HUES48 (cell line): ENCODE measurements around the gene ZNRF1.

Source experiments
- H3K27ac ChIP-seq: one replicate; pipeline ENCODE4 v1.7.0; 2013; ENCODE audit warnings: low read depth, low read length, inconsistent platforms
- H3K27me3 ChIP-seq: 2 replicates; pipeline ENCODE4 v1.6.1; 2013; ENCODE audit warnings: mild to moderate bottlenecking, low read length; ENCODE audit not compliant: control insufficient read depth, insufficient read depth
- H3K36me3 ChIP-seq: 2 replicates; pipeline ENCODE4 v1.6.1; 2013; ENCODE audit warnings: low read length; ENCODE audit not compliant: control insufficient read depth, insufficient read depth
- H3K4me1 ChIP-seq: 2 replicates; pipeline ENCODE4 v1.6.1; 2013; ENCODE audit warnings: mild to moderate bottlenecking, low read length; ENCODE audit not compliant: control insufficient read depth, insufficient read depth
- H3K4me3 ChIP-seq: 2 replicates; pipeline ENCODE4 v1.5.1; 2013; ENCODE audit warnings: mild to moderate bottlenecking, low read depth, low read length
- H3K9ac ChIP-seq: 2 replicates; pipeline ENCODE4 v1.6.1; 2013; ENCODE audit warnings: mild to moderate bottlenecking, low read depth, low read length, moderate library complexity
- H3K9me3 ChIP-seq: 2 replicates; pipeline ENCODE4 v1.6.1; 2013; ENCODE audit warnings: low read length; ENCODE audit not compliant: control insufficient read depth, insufficient read depth

Gene ZNRF1

DNA sequence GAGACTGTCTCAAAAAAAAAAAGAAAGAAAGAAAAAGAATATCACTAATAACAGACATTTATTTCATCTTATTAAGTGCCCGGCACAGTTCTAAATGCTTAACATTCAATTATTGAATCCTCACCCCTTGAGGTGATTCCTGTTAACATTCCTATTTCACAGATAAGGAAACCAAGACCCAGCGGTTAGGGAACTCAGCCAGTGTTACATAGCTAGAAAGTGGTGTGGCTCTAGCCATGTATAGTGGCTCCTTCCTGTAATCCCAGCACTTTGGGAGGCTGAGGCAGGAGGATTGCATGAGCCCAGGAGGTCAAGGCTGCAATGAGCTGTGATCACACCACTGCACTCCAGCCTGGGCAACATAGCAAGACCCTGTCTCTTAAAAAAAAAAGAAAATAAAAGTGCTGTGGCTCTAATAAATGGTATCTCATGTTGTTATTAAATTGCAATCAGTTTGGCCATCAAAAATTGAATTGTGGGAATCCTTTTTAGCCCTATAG lies 28.1 kb downstream of the ZNRF1 start:
- Histone ChIP-seq H3K36me3 (no peaks in the 10 kb centered on the region), H3K9ac (no peak overlapping the region), H3K9me3 (no peaks in the 10 kb centered on the region), H3K27ac (no peak overlapping the region), H3K27me3 (no peaks in the 10 kb centered on the region), H3K4me1 (peaks cover 4% of the 10 kb centered on the region; the same call in 1 of the 2 replicates), H3K4me3 (no peak overlapping the region)

DNA sequence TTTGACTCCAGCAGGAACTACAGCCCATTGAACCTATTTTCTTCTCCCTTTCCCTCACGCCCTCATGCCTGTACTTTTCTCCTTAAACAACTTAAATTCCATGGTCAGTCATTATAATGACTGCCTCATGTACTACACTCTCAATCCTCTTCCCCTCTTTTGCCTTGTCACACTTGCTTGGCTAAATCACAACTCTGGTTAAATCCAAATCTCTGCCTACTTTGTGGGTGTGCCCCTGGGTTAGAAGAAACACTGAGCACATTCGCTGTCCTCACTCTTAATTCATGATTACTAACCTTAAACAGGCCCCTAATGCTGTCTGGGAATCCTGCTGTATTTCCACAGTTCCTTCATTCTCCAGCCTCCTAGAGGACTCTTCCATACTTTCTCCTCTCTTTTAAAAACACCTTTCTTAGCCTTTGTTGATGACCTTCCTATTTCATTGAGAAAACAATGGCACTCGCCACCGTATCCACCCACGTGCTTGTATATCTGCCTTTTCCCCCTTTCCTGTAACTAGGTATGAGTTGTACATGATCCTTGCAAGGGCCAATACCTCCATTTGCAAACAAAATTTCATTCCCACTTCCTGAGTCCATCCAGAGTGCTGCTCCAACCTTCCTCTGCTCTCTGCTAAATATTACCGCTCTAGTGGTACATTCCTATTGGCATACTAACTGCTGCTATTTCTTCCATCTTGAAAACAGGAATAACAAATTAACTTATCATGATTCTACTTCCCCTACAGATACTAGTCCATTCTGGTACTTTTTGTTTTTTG lies 28.9 kb downstream of the ZNRF1 start:
- H3K27me3 ChIP-seq, result no peaks in the 10 kb centered on the region
- H3K36me3 ChIP-seq, result no peaks in the 10 kb centered on the region
- H3K27ac ChIP-seq, result no peak overlapping the region
- H3K4me1 ChIP-seq, result peaks cover 4% of the 10 kb centered on the region; the same call in 1 of the 2 replicates
- H3K9ac ChIP-seq, result no peak overlapping the region
- no peak overlapping the region for H3K4me3 ChIP-seq
- no peaks in the 10 kb centered on the region for H3K9me3 ChIP-seq

DNA sequence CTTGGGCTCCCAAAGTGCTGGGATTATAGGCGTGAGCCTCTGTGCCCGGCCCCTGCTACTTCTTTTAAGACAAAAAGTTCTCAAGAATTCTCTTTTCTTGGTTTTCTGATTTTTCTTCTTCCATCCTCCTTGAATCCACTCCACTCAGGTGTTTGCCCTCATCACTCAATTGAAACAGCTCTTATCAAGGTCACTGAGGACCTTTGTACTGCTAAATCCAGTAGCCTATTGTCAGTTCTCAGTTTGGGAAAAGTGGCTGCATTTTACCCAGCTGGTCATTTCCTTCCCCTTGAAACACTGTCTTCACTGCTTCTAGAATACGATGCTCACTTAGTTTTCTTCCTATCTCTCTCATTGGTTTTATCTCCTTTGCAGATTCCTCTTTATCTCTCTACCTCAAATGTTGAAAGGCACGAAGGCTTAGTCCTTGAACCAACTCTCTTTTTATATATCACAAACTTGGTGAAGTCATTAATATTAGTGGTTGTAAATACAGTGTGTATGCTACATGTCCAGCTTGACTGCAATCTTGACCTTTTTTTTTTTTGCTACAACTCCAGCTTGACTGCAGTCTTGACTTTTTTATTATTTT lies 29.8 kb downstream of the ZNRF1 start:
- peaks cover 4% of the 10 kb centered on the region; the same call in 1 of the 2 replicates for H3K4me1 ChIP-seq
- no peak overlapping the region for H3K27ac ChIP-seq
- no peak overlapping the region for H3K4me3 ChIP-seq
- H3K27me3 ChIP-seq, result no peaks in the 10 kb centered on the region
- no peaks in the 10 kb centered on the region for H3K36me3 ChIP-seq
- H3K9me3 ChIP-seq, result no peaks in the 10 kb centered on the region
- no peak overlapping the region for H3K9ac ChIP-seq

DNA sequence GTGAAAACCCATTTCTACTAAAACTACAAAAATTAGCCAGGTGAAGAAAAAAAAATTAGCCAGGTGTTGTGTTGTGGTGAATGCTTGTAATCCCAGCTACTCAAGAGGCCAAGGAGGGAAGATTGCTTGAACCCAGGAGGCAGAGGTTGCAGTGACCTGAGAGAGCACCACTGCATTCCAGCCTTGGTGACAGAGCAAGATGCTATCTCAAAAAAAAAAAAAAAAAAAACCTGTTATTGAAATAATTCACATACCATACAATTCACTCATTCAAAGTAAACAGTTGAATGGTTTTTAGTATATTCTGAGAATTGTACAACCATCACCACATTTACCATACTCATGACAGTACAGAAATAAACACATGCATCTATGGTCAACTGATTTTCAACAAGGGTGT lies 31.0 kb downstream of the ZNRF1 start:
- Histone ChIP-seq H3K4me3 (no peak overlapping the region), H3K27ac (no peak overlapping the region), H3K27me3 (no peaks in the 10 kb centered on the region), H3K9ac (no peak overlapping the region), H3K9me3 (no peaks in the 10 kb centered on the region), H3K36me3 (no peaks in the 10 kb centered on the region), H3K4me1 (no peaks in the 10 kb centered on the region)

DNA sequence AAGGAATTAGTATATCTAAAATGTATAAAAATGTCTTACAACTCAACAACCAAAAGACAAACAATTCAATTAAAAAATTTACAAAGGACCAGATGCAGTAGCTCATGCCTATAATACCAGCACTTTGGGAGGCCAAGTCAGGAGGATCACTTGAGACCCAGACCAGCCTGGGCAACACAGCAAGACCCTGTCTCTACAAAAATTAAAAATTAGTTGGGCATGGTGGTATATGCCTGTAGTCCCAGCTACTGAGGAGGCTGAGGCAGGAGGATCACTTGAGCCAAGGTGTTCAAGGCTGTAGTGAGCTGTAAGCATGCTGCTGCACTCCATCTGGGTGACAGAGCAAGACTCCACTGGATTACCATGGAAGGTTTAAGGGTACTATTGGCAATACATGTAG lies 33.8 kb downstream of the ZNRF1 start:
- Histone ChIP-seq H3K27me3 (no peaks in the 10 kb centered on the region), H3K4me1 (no peaks in the 10 kb centered on the region), H3K9ac (no peak overlapping the region), H3K4me3 (no peak overlapping the region), H3K36me3 (no peaks in the 10 kb centered on the region), H3K9me3 (no peaks in the 10 kb centered on the region), H3K27ac (no peak overlapping the region)

DNA sequence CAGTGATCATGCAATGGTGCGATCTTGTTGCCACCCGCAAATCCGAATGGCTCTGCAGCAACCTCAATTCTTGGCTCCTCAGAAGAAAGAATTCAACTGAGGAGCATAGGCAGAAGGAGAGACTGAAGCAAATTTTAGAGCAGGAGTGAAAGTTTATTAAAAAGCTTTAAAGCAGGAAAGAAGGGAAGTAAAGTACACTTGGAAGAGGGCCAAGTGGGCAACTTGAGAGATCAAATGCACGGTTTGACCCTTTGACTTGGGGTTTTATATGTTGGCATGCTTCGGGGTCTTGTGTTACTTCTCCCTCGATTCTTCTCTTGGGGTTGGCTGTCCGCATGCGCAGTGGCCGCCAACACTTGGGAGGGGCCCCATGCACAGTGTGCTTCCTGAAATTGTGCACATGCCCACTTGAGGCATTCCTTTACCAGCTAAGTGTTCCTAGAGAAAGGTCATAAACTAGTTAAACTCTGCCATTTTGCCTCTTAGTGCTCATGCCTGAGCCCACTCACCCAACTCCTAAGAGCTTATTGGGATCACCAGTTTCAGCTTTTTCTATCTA lies 36.7 kb downstream of the ZNRF1 start:
- no peak overlapping the region for H3K9ac ChIP-seq
- H3K36me3 ChIP-seq, result no peaks in the 10 kb centered on the region
- H3K9me3 ChIP-seq, result no peaks in the 10 kb centered on the region
- no peak overlapping the region for H3K27ac ChIP-seq
- H3K27me3 ChIP-seq, result no peaks in the 10 kb centered on the region
- 0 out of 2 replicates have a peak, but pooled peaks cover 6% of the 10 kb centered on the region for H3K4me1 ChIP-seq
- H3K4me3 ChIP-seq, result no peak overlapping the region

DNA sequence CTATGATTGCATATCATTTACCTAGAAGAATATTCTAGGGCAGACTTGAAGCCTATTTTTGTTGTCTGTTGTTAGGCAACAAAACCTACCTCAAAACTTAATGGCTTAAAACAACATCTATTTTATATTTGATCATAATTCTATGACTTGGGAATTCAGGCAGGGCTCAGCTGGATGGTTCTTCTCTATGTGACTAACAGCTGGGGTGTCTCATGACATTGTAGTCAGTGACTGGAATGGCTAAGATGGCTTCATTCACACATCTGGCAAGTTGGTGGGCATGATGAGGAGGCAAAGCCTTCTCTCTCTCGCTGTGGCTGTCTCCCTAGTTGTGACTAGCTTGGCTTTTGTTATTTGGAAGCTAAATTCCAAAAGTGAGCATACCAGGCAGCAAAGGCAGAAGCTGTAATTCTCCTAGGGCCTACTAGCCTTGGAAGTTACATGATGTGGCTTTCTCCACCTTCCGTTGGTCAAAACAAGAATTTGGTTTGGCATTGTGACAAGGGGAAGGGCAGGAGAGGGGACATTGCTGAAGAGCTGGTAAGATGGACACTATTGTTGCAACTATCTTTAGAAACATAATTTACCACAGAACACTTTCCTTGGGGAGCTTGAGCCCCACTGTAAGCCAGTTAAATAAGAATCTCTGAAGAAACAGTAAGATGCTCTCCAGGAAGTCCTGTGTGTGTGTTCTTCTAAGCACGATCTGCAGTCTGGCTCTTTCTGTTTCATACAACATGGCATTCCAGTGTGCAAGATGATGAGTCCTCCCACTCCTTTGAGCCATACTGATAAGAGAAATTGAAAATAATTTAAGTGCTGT lies 39.4 kb downstream of the ZNRF1 start:
- Histone ChIP-seq H3K9ac (no peak overlapping the region), H3K27ac (no peak overlapping the region), H3K36me3 (no peaks in the 10 kb centered on the region), H3K27me3 (no peaks in the 10 kb centered on the region), H3K4me3 (no peak overlapping the region), H3K9me3 (no peaks in the 10 kb centered on the region), H3K4me1 (0 out of 2 replicates have a peak, but pooled peaks cover 6% of the 10 kb centered on the region)

DNA sequence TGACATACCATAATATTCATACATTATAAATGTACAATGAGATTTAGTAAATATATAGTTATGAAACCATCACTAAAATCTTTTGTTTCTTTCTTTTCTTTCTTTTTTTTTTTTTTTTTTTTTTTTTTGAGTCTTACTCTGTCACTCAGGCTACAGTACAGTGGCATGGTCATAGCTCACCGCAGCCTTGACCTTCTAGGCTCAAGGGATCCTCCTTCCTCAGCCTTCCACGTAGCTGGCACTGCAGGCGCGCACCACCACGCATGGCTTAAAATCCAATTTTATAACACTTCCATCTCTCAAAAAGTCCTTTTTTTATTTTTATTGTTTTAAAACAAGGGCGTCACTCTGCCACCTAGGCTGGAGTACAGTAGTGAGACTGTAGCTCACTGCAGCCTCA lies 41.1 kb downstream of the ZNRF1 start:
- no peaks in the 10 kb centered on the region for H3K9me3 ChIP-seq

DNA sequence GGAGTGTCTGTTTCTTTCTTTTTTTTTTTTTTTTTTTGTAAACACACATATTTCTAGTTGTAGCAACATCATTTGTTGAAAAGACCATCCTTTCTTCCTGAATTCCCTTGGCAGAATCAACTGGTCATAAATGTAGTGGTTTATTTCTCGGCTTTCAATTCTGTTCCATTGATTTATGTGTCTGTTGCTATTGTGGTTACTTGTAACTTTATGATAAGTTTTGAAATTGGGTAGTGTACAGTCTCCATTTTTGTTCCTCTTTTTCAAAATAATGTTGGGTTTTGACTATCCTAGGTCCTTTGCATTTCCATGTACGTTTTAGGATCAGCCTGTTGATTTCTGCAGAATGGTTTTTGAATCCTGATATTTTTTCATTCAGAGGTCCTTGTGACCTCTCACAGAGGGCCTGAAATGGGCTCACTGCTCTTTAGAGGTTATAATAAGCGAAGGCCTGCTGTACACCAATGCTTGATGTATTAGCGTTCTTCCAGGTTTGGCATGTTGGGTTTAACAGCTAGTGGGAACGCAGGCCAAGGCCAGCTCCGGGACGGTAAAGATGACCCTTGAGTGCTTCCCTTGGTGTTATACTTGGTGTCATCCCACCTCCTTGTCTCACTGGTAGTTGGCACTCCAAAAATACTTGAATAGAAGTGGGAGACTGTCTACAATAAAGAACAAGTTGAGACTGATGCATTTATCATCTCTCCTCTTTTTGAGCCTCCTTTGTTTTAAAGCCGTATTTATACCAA lies 43.8 kb downstream of the ZNRF1 start:
- Histone ChIP-seq H3K9me3 (no peaks in the 10 kb centered on the region), H3K27me3 (no peaks in the 10 kb centered on the region), H3K27ac (no peak overlapping the region), H3K4me3 (no peak overlapping the region), H3K4me1 (0 out of 2 replicates have a peak, but pooled peaks cover 12% of the 10 kb centered on the region), H3K36me3 (no peaks in the 10 kb centered on the region), H3K9ac (no peak overlapping the region)

More for the DNA sequence above, 41.1 kb downstream of the ZNRF1 start:
- no peaks in the 10 kb centered on the region for H3K27me3 ChIP-seq
- no peak overlapping the region for H3K27ac ChIP-seq
- no peak overlapping the region for H3K4me3 ChIP-seq
- H3K9ac ChIP-seq, result no peak overlapping the region
- H3K4me1 ChIP-seq, result 0 out of 2 replicates have a peak, but pooled peaks cover 9% of the 10 kb centered on the region
- no peaks in the 10 kb centered on the region for H3K36me3 ChIP-seq

DNA sequence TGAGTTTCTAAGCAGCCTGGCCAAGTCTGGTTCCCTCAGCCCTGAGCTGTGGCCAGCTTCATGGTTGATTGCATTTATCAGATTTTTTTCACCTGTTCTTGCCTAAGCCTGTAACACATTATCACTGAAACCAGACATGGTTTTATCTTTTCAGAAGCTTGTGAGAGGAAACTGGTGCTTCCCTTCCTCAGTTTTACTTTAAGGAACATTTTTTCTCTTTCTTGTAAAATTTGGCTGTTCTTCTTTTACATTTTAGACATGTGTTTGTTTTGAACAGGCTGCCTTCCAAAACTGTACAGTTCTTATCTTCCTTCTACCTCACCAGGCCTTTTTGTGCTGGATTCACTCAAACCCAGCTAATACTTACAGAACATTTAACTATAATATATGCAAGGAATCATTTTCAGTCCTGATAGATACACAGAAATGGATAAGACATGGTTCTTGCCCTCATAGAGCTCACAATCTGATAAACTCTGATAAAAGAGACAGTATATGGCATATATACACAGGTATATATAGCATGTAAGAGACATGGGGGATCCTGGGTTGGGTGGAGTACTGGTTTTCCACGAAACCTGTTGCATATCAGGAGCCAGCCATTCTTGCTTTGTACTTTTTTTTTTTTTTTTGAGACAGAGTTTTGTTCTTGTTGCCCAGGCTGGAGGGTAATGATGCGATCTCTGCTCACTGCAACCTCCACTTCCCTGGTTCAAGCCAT lies 44.5 kb downstream of the ZNRF1 start:
- Histone ChIP-seq H3K4me3 (no peak overlapping the region), H3K27ac (no peak overlapping the region), H3K4me1 (0 out of 2 replicates have a peak, but pooled peaks cover 12% of the 10 kb centered on the region), H3K27me3 (no peaks in the 10 kb centered on the region), H3K9me3 (no peaks in the 10 kb centered on the region), H3K36me3 (no peaks in the 10 kb centered on the region), H3K9ac (no peak overlapping the region)
